Dedifferentiated amniotic fluid mesenchymal stem cell (primary cell): ENCODE results near the gene FTCD.
"Not testable (repeated sequence)": the region's sequence is repeated elsewhere in the genome, so short reads cannot be mapped to it uniquely, and the experiment has no call there.

Experiments
- DNase-seq: peaks from one replicate; pipeline ENCODE4 v3.0.0-alpha.2; 2016; ENCODE audit errors: extremely low spot score

The FTCD gene

DNA sequence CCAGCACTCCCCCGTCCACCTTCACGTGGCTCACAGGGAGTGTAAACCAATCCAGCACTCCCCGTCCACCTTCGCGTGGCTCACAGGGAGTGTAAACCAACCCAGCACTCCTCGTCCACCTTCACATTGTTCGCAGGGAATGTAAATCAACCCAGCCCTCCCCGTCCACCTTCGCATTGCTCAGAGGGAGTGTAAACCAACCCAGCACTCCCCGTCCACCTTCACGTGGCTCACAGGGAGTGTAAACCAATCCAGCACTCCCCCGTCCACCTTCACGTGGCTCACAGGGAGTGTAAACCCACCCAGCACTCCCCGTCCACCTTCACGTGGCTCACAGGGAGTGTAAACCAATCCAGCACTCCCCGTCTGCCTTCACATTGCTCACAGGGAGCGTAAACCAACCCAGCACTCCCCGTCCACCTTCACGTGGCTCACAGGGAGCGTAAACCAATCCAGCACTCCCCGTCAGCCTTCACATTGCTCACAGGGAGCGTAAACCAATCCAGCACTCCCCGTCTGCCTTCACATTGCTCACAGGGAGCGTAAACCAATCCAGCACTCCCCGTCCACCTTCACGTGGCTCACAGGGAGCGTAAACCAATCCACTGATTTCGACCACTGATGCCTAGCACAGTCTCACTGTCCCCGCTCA lies 14.9 kb downstream of the FTCD start:
- DNase-seq = not testable (repeated sequence)

GRCh38 chr21:46139686-46140085 lies 15.7 kb downstream of the FTCD start:
- no peak for DNase-seq

DNA sequence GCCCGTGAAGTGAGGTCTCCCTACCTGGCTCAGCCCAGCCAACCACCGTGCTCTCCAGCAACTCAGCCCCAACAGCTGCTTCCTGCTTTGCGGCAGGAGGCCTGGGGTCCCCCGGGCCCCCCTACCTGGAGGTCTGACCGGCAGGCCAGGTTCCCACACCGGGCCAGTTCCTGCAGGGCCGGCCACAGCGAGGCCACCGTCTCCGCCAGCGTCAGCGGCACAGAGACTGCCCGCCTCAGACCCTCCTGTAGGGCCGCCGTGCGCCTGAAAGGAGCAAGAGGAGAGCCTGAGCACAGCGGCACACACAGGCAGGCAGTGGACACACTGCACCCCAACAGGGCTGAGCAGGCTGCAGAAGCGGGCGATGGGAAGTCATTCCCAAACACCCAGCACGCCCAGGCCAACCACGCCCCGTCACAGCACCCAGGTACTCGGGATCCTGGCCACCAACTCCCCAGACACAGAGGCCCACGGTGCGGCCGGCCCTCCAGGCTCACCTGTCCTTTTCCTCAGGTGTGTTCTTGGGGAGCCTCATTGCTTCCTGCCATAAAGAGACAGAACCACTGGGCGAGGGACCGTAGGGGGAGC lies 16.9 kb downstream of the FTCD start:
- no peak for DNase-seq

- DNase-seq = no peak
Measured at GRCh38 chr21:46137908-46138307, 17.5 kb downstream of the FTCD start.

DNA sequence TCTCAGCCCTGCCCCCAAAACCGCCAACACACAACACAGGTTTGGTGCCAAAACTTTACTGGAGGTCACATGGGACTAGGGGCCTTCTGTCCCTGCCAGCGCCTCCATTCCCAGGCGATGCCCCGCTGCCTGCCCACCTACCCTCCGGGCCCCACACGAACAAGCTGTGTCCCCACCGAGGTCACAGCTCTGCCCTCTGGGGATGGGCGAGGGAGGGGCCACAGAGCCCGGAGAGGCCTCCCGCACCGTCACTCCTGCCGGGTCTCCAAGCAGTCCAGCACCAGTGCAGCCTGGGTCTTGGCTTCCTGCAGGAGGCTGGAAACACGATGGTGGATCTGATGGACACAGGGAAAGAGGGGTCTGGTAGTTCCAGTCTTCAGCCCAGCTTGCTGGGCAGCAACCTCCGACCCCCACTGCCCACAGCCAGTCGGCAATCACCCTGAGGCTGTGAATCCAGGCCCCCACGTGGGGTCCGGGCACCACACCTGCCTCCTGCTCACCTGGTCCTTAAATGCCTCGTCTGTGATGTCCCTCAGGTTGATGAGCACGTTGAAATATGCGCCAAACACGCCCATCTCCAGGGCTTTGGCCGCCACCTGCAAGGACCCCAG lies 18.5 kb downstream of the FTCD start:
- DNase-seq = no peak

- DNase-seq = no peak
Measured at GRCh38 chr21:46135782-46136395, 19.5 kb downstream of the FTCD start.

DNA sequence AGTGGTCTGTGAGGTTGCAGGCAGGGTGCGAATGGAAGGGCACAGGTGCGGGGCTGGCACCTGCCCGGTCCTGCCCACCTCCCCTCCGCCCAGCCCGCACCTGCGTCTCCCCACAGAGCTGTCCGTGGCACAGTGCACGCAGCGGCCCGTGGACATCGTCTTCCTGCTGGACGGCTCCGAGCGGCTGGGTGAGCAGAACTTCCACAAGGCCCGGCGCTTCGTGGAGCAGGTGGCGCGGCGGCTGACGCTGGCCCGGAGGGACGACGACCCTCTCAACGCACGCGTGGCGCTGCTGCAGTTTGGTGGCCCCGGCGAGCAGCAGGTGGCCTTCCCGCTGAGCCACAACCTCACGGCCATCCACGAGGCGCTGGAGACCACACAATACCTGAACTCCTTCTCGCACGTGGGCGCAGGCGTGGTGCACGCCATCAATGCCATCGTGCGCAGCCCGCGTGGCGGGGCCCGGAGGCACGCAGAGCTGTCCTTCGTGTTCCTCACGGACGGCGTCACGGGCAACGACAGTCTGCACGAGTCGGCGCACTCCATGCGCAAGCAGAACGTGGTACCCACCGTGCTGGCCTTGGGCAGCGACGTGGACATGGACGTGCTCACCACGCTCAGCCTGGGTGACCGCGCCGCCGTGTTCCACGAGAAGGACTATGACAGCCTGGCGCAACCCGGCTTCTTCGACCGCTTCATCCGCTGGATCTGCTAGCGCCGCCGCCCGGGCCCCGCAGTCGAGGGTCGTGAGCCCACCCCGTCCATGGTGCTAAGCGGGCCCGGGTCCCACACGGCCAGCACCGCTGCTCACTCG lies 23.3 kb downstream of the FTCD start:
- DNase-seq = no peak

DNA sequence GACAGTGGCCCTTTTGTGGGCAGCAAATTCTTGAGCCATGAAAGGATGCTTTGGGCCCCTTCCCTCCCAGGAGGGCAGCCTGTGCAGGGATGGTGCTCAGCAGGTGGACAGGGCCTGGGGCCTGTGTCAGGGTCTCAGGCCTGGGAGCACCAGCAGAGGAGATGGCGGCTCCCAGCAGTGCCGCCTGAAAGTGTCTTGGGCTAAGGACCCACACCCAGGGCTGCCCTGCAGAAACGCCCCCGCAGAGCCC lies 23.9 kb downstream of the FTCD start:
- no peak for DNase-seq

DNA sequence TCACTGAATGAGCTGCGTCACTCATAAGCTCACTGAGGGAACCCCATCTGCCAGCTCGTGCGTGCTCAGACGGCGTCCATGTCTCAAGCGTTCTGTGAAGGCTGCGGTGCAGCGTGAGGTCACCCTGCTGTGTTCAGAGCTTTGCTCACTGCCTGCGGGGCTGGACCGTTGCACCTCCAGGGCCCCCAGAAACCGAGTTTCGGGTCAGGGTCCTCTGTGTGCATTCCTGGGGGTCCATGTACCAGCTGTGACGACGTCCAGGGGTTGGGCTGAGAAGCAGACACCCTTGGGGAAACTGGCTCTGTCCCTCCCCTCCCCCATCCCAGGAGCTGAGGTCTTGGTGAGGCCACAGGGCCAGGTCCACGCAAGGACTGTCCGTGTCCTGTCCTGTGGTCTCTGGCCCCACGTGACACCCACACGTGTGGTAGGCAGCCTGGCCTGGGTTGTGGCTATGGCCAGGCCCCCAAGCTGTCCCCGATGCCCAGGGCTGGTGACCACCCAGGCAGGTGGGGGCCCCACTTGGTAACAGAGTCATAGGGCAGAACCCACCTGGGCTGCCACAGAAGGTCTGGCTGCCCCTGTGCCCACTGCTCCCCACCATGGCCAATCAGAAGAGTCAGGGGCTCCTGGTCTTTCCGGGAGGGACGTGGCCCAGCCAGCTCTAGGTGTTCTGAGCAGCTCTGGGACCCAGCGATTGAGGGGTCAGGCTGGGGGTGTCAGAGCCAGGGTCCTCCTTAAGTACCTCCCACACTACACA lies 24.4 kb downstream of the FTCD start:
- DNase-seq = no peak

DNA sequence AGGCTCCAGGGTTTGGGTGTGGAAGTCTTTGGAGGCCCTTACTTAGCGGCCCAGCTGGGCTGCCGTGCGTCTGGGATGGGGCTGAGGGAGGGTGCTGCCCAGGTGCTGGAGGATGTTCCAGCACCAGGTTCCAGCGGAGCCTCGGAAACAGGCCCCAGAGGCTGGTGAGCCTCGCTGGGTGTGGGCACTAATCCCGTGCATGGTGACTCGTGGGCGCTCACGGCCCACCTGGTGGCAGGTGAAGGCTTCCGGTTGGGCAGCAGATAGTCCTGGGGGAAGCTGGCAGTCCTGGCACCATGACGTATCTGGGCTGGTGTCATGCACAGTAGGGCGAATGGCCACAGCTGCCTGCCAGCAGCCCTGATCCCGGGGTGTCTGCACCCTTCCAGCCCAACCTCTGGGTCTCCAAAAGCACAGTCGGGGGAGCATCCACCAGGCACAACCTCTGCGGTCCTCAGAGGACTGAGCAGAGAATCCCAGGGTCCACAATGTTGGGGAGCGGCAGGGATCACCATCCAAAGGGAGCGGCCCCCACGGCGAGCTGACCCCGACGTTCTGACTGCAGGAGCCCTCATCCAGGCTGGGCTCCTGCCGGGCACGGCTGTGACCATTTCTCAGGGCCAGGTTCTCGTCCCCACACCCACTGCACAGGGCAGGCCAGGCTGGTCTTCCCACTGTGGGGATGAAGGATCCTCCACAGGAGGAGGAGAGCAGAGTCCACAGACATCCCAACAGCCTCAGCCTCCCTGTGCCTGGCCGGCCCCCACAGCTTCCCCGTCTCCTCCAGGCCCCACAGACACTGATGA lies 25.3 kb downstream of the FTCD start:
- DNase-seq = no peak

GRCh38 chr21:46128933-46129571 lies 26.3 kb downstream of the FTCD start:
- no peak for DNase-seq

GRCh38 chr21:46128106-46128932 lies 27.1 kb downstream of the FTCD start:
- DNase-seq = no peak

DNA sequence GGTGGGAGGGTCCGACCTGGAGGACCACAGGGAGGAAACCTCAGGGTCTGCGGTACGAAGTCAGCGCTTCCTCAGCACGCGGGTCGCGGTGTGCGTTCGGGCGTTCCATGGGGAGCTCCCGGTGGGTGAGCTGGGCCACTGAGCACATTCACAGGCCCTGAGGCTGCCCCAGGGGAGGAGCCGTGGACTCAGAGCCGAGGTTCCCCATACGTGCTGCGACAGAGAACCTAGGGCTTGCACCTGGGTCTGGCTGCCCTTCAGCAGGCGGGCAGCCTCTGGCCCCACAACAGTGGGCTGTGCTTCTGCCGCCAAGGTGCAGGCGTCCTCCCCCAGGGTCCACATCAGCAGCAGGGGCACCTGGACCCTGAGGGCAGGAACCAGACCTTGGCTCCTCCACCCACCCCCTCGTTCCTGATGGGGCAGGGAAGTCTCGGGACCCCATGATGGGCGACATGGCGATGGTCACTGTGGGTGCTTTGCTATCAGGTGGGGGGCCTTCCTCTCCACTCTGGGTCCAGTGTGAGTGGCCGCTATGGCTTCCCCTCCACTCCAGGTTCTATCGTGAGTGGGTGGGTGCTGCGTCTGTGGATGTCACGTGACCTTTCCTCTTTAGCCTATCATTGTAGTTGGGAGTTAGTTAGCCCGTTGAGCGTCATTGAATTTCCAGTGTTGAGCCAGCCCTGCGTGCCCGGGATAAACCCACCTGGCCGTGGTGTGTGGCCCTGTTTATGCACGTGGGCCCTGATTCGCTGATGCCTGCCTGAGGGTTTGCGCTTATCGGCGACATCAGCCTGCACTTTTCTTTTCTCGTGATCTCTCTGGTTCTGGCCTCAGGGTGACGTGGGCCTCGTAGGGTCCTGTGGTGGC lies 27.9 kb downstream of the FTCD start:
- no peak for DNase-seq

DNA sequence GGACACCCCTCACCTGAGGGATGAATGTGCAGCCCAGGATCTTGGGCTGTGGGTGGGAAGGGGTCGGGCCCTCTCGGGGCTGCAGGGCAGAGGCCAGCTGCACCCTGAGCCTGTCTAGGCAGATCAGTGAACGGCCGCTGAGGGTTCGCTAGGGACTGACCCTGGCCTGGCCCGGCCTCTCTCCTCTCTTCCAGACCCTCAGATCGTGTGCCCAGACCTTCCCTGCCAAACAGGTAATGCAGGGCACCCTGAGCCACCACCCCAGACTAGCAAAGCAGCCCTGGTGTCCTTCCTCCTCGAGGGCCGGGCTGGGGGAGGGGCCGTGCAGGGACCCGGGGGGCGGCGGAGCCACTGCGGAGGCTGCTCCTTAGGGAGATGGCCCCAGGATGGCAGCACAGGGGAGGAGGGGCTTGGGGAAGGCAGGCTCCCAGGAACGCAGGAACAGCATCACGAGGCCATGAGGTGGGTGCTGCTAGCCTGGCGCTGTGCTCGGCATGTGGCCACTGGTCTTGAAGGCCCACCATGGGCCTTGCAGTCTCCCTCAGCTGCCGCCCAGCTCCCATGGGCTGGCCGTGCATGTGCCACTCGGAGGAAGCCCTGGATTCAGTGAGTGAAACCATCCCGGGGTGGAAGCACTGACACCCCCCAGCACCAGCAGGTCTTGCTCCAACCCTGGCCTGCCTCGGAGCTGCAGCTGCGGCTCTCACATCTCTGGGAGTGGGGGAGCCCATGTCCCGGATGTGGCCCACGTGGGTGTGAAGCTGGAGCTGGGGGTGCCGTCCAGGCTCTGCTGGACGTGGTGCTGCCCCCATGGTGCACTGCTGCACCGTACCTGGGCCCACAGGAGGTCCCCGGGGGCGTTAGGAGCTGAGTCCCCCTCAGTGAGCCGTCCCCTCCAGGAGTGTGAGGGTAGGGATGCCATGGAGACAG lies 28.8 kb downstream of the FTCD start:
- DNase-seq = no peak

GRCh38 chr21:46125846-46126301 lies 29.5 kb downstream of the FTCD start:
- no peak for DNase-seq

GRCh38 chr21:46124926-46125845 lies 30.2 kb downstream of the FTCD start:
- no peak for DNase-seq
